ENCODE measurements around the gene FABP6.
"Not testable (repeated sequence)": the region's sequence is repeated elsewhere in the genome, so short reads cannot be mapped to it uniquely, and the experiment has no call there.

The FABP6 gene

DNA sequence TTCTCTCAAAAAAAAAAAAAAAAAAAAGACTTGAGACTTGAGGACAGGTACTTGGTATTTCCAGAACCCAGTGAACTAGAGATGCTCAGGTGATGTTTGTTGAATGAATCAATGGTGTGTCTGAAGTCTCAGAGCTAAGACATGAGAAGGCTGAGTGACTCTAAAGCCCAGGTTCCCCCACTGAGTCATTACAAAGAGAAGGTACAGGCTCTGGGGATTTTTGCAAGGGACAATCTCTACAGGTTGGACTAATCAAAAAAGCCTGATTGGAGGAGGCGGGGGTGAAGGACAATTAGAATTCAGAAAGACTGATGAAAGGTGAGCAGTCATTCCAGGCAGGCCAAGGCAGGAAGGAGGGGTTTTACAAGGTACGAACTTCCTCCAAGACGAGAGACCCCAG lies 8.2 kb upstream of the FABP6 start:
- DNase-seq (ENCODE audit: low read depth): no peak

DNA sequence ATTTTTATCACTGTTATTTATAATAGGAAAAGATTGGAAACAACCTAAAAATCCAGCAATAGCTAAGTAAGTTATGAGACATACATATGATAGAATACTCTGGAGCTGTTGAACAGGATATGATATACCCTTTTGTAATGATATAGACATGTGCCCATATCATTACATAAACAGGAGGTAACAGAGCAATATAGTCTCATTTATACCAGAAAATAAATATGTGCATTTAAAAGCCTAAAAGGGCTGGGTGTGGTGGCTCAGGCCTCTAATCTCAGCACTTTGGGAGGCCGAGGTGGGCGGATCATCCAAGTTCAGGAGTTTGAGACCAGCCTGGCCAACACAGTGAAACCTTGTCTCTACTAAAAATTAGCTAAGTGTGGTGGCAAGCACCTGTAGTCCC lies 2.3 kb upstream of the FABP6 start:
- DNase-seq (ENCODE audit: low read depth): no peak

DNA sequence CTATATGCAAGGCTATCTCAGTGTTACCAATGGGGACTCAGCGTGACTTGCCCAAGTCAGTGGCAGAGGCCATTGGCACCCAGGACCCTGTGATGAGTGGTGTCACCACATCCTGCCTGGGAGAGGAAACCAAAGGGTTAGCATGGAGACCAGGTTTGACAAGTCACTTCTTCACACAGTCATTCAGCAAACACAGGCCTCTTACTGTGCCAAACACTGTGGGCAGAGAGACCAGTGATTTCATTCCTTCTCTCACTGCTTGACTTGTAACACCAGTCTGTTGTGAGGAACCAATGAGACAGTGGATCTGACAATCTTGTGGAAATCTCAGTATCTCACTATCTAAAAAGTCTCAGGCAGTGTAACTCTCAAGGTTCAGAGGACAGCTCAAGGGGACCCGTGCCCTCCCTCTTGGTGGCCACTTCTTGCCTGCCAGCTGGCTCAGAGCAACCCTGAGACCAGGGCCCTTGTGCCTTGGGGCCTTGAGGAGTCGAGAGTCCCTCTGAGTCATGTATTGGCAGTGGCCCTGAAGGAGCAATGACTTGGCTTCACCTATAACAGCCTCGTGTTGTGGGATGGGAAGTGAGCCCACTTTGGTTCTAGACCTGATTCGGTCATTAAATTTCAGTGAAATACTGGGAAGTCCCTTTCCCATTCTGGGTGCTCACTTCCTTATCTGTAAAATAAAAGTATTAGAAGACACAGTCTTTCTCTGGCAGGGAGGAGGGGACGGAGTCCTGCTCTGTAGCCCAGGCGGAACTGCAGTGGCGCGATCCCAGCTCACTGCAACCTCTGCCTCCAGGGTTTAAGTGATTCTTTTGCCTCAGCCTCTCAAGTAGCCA lies 1.6 kb downstream of the FABP6 start:
- DNase-seq (ENCODE audit: low read depth): no peak

DNA sequence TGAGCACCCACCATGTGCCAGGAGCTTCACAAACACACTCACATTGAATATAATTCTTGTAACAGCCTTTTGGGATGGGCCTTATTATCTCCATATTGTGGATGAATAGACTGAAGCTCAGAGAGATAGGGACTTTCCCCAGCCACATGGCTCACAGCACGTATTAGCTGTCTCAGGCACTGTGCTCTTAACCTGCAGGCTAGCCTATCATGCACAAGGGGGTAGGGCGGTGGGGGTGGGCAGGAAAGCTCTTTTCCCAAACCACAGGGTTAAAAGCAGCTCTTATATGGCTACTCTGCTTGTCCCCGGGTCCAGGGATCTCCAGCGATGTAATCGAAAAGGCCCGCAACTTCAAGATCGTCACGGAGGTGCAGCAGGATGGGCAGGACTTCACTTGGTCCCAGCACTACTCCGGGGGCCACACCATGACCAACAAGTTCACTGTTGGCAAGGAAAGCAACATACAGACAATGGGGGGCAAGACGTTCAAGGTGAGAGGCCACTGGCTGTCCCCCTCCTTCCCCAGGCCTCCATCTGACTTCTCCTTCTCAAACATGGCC lies 2.6 kb downstream of the FABP6 start:
- no peak for DNase-seq (ENCODE audit: low read depth)

DNA sequence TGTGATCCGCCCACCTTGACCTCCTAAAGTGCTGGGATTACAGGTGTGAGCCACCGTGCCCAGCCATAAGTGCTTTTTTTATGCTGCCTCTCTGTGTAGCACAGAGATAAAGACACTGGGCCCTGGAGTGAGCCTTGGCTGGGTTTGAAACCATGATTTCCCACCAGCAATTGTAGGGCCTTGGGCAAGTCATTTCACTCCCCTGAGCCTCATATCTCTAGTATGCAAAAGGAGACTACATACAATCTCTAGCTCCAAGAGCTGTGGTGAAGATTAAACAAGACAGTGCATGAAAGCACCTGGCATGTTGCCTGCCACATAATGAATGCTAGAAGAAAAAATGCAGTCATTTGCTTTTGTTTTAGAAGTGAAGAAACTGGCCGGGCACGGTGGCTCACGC lies 3.9 kb downstream of the FABP6 start:
- no peak for DNase-seq (ENCODE audit: low read depth)

DNA sequence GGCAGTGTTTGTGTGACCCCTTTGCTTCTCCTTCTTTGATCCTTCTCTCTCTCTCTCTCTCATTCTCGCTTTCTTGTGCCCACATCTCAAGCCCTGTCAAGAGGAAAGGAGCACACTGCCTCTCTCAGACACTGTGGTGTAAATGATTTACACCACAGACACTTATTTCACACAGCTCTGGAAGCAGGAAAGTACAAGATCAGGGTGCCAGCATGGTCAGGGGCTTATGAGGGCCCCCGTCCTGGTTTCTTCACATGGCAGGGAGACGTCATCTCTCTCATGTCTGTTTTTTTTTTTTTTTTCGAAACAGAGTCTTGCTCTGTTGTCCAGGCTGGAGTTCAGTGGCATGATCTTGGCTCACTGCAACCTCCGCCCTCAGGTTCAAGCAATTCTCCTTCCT lies 6.4 kb downstream of the FABP6 start:
- no peak for DNase-seq (ENCODE audit: low read depth)

DNA sequence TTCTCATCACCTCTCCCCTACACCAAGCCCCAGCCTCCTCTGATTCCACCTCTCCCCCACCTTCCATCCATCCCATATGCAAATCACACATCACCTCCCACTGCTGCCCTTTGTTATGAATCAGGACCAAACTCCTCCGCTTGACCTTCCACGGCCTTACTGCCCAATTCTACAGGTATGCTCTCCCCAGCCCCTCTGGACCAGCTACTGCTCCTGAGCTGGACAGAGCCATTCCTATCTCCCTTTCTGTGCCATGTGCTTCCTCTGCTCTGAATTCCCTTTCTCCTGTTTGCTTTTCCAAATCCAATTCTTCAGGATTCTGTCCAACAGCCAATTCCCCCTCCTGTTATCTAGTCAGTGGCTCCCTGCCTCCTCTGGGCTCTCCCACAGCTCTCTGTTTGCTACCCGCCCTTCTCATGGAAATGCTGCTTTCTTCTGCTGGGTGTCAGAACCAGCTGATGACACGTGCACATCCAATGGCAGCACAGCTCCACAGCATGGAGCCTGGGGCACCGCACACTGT lies 8.3 kb downstream of the FABP6 start:
- no peak for DNase-seq (ENCODE audit: low read depth)

DNA sequence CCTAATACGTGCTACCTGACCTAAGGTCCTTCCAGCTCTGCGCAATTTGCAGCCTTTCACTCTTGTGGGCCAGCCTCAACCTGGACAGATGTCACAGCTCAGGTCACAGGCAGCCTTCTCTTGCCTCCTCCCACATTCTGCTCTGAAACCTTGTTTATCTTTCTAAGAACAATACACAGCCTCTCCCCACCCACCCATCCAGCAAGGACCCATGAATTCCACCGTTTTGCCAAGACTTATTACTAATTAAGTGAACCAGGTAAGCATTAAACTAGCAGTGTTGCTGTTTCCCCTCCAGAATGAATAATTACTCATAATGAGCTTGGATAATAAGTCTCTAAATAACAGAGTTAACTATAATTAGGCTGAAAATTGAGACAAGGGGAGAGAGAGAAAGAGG lies 11.0 kb downstream of the FABP6 start:
- DNase-seq (ENCODE audit: low read depth): no peak

DNA sequence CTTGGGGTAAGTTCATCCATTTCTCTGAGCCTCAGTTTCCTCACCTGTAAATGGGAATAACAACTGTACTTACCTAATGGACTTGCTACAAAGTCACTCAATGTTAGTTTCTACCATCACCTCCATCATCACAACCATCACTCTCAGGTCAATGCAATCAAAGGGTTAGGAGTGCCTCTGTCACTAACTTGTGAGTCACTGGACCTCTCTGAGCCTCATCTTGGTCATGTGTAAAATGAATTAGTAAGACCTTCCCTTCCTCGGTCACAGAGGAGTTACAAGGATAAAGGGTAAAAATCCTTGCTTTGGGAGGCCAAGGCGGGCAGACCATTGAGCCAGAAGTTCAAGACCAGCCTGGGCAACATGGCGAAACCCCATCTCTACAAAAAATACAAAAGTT lies 12.8 kb downstream of the FABP6 start:
- DNase-seq (ENCODE audit: low read depth): no peak

DNA sequence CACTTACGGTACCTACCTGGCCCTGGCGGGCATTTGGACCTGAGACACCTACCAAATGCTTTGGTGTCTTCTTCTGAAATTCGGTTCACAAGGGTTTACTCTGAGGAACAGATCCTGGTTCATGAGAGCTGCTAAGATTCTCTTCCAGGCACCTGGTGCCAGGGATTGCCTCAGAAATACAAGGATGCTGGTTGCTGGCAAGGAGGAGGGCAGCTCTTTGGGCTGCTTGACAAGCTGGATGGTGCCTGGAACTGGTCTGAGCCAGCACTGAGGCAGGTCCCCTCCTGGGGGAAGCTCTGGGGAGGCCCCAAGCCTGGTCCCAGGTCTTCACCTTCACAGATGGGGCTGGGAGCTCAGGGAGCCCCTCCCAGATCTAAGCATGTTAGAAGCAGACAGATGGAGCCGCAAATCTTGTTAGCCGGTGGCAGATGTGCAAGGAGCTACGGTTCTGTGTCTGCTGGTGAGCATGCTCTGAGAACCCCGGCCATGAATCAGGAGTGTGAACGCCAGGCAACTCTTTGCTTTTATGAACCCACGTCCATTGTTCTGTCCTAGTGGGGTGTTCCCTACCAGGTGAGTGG lies 16.3 kb downstream of the FABP6 start:
- DNase-seq (ENCODE audit: low read depth): no peak

DNA sequence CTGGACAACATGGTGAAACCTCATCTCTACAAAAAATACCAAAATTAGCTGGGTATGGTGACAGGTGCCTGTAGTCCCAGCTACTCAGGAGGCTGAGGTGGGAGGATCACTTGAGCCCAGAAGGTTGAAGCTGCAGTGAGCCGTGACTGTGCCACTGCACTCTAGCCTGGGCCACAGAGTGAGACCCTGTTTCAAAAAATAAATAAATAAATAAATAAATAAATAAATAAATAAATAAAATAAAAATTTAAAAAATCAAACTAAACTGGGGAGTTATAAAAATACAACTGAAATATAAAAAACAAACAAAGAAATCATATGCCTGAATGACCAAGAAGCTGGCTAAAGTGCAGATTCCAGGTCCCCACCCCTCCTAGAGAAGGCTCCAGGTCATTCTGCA lies 20.3 kb downstream of the FABP6 start:
- not testable (repeated sequence) for DNase-seq (ENCODE audit: low read depth)

DNA sequence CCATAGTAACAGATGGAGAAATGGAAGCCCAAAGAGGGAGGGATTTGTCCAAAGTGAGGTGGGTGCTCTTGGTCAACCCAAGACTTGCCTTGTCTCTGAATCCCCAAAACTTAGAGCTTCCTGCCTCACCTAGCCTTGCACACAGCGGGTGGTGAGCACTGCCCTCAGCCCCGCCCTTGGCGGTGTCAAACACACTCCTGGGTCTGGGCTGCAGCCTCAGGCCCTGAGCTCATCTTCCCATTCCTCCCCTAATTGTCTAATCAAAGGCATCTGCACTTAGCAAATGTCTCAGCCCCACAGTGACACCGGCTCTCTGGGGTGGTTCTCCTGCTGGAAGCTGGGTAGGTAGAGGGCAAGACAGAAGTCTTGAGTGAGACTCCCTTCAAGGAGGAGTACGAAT lies 20.9 kb downstream of the FABP6 start:
- no peak for DNase-seq (ENCODE audit: low read depth)

DNA sequence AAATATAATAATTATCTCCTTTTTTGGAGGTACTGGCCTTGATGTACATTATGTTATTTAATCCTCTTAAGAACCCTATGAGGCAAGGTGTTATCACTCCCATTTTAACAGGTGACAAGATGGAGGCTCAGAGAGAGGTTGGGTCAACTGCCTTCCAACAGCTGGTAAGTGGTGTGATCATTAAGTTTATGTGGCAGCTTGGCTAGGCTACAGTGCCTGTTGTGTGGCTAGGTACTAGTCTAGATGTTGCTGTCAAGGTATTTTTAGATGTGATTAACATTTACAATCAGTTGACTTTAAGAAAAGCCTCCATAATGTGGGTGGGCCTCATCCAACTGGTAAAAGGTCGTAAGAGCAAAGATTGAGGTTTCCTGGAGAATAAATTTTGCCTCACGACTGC lies 21.5 kb downstream of the FABP6 start:
- no peak for DNase-seq (ENCODE audit: low read depth)

DNA sequence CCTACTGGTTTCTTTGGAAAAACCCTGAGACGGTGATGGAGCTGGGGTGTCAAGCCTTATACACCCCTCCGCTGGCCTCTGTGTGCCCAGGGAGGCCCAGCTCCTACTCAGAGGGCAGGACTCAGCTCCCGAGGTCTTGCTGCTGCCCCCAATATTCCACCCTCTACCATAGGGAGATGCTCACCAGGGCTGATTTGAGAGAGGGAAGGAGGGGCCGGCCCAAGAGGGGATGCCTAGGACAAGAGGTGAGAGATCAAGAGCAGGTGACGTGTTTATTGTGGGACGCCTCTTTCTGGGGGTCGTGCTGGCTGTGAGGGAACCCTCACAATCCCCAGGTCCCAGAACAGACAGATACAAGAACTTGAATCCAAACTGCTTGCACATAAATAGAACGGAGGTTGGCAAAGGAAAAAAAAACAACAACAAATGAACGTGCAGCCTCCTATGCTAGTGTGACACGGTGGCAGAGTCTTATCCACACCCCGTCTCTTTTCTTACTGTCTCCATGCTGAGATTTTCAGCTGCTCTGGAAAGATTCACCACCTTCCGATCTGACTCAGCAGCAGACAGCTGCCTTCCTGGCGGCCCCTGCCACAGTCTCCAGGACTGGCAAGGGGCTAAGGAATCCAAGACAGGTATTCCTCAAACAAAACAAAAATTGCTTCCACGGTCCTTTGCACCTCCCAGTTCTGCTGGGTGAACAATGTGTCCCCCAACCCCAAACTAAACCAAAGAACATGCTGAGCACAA lies 22.3 kb downstream of the FABP6 start:
- no peak for DNase-seq (ENCODE audit: low read depth)

DNA sequence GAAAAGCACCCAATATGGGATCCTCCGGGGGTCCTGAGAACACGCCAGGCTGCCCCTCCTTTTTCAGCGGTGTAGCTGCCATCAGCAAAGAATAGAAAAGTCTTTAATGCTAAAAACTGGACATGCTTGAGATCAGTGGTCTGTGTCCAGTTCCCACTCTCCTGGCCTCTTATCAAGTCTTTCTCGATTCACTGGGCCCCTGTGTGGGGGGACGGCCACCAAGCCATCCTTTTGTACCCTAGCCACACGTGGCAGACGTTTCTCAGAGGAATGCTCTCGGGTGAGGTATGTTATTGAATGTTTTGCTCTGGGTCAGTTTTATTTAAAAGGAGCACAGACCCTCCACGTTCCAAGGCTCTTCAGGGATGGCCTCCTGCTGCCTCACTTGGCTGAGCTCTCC lies 23.6 kb downstream of the FABP6 start:
- no peak for DNase-seq (ENCODE audit: low read depth)

DNA sequence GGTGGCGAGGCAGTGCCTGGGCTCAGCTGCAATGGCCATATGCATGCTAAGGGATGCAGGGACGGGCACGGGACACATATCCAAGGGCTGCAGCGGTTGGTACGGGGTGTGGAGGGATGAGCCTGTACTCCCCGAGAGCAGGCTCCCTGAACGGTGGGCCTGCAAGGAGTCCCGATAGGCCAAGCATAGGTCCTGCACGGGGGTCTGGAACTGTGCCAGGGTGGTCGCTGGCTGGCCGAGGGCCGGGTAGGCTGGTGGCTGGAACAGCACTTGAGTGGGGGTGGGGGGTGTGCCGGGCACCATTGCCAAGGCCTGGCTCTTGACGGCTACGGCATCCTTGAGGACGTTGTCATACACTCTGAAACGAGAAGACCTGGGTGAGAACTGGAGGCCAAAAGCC lies 24.1 kb downstream of the FABP6 start:
- no peak for DNase-seq (ENCODE audit: low read depth)

DNA sequence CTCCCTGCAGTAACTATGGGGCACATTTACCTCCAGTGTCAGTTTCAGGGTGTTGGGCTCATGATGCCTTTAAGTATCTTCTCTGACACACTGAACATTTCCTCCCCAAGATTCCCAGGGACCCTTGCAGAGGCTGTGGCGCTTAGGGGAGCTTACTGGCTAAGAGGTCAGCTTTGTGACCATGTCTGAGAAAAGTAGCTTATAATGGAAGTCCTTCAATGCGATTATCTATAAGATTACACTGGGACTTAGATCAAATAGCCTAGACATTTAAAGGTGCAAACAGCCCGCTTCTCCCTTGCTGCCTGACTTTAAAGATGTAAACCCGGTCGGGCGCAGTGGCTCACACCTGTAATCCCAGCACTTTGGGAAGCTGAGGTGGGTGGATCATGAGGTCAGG lies 25.4 kb downstream of the FABP6 start:
- DNase-seq (ENCODE audit: low read depth): no peak

DNA sequence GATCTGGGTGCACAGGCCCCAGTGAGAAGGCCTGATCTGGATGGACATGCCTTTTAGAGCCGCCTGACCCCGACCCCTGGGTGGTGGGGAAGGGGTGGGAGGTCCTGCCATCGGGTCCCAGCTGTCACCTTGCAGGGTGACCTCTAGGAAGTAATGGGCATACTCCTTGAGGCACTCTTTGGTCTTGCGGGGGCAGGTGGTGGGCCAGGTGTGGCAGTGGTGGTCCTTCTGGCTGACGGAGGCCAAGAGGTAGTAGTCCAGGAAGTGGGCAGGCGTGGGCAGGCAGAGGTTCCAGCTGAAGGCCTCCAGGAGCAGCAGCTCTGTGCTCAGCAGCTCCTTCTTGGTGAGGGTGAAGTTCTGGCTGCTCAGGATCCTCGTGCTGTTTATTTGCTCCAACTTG lies 30.0 kb downstream of the FABP6 start:
- DNase-seq (ENCODE audit: low read depth): no peak

DNA sequence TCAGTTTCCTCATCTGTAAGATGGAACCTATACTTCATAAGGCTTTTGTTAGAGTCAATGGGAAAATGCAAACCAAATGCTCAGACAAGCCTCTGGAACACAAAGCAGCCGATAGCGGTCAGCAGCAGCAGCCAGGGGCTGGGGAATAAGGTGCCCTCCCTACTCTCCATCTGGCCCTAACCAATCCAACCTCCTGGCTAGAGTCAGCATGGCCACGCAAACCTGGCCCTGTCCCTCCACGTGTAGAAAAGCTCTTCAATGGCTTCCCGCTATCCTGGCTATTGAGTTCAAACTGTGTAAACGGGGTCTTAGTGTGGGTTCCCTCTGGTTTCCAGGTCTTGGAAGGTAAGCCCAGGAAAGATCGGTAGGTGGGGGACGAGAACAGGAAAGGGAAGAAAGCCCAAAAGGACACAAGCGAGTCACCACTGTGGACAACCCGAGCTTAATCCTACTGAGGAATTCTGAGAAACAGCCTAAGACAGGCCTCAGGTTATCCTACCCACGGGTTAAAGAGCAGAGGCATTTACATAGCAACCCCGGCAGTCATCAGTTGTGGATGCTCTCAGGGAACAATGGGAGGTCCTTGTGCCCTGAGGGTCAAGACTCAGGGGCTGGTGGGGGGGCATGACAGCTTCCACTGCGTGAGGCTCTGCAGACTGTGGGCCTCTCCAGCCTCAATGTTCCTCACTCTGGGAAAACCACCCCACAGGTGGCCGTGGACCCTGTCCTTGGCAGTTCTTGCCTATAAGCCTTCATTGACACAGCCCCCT lies 30.9 kb downstream of the FABP6 start:
- DNase-seq (ENCODE audit: low read depth): no peak

DNA sequence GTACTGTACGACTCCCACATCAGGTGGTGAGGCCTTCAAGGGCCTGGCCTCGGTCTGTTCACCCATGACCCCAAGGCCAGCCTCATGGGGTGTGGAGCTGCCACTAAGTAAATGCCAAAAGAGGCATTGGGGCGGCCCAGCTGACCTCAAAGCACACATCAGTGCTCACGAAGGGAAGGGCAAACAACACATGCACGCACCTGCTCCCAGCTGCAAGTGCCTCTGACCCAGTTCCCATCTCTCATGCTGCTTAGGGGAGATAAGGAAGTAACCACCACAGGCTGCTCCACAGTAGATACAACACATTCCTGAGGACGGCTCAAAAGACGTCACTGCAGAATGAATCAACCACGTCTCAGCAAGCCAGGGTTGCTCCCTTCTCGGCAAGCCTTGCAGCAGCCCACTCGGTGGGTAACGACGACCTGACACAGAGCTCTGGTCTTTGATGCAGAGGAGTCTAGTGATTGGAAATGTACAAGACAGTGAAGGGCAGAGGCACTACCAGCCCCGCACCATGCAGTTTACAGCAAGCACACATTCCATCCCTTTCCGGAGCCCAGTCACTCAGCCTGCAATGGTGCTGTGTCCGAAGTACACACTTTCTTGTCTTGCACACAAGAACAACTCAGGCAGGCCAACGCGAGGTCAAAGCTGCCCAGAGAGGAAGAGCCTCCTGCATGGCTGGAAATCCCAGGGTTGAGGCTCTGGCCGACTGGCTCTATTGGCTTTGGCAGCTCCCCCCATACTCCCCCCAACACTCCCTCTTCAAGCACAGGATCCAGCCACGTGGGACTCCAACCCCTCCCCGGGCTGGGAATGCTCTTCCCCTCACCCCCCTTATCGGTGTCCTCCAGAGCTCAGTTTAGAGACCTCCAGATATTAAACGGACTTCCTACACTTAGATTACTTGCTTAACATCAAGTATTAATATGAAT lies 31.8 kb downstream of the FABP6 start:
- no peak for DNase-seq (ENCODE audit: low read depth)
